ENCODE data around the gene EXOC3.

DNA sequence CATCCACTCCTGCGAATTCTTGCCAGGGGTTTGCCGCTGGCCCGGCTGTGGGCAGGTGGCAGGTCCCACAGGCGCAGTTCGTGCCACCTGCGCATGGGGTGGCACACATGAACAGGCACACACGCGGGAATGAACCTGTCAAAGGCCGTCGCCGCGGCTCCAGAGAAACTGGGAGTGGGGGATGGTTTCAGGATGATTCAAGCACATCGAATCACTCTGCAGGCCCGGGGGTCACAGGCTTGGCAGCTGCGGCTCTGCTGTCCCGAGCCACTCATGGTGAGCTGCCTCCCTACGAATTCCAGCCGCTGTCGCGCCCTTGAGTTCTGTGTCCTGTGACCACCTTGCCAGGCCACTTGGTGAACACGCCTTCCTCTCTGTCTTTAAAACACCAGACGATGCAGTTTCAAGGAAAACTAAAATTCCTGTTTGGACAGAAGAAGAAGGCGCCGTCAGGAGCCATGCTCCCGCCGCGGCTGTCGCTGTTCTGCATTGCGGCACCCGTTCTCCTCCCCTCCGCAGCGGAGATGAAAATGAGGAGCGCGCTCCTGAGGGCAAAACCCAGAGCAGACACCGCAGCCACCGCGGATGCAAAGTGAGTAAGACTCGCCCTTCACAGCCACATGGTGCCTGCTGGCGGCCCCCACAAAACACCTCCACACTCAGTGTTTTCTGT lies 15.4 kb upstream of the EXOC3 start:
- TF ChIP-seq, protein P1, sequence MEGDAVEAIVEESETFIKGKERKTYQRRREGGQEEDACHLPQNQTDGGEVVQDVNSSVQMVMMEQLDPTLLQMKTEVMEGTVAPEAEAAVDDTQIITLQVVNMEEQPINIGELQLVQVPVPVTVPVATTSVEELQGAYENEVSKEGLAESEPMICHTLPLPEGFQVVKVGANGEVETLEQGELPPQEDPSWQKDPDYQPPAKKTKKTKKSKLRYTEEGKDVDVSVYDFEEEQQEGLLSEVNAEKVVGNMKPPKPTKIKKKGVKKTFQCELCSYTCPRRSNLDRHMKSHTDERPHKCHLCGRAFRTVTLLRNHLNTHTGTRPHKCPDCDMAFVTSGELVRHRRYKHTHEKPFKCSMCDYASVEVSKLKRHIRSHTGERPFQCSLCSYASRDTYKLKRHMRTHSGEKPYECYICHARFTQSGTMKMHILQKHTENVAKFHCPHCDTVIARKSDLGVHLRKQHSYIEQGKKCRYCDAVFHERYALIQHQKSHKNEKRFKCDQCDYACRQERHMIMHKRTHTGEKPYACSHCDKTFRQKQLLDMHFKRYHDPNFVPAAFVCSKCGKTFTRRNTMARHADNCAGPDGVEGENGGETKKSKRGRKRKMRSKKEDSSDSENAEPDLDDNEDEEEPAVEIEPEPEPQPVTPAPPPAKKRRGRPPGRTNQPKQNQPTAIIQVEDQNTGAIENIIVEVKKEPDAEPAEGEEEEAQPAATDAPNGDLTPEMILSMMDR (conservative IDR thresholded peaks at IDR 0.05), result no peak
- TF ChIP-seq ZFX (IDR thresholded peaks at IDR 0.05), result no peak
